Retina (tissue), 1 donor: ENCODE measurements around the gene TPX2.
"Not testable (repeated sequence)": the region's sequence is repeated elsewhere in the genome, so short reads cannot be mapped to it uniquely, and the experiment has no call there.

Source experiments
- DNase-seq: peaks from one replicate; pipeline ENCODE4 v3.0.0-alpha.2; 2016

The TPX2 gene

DNA sequence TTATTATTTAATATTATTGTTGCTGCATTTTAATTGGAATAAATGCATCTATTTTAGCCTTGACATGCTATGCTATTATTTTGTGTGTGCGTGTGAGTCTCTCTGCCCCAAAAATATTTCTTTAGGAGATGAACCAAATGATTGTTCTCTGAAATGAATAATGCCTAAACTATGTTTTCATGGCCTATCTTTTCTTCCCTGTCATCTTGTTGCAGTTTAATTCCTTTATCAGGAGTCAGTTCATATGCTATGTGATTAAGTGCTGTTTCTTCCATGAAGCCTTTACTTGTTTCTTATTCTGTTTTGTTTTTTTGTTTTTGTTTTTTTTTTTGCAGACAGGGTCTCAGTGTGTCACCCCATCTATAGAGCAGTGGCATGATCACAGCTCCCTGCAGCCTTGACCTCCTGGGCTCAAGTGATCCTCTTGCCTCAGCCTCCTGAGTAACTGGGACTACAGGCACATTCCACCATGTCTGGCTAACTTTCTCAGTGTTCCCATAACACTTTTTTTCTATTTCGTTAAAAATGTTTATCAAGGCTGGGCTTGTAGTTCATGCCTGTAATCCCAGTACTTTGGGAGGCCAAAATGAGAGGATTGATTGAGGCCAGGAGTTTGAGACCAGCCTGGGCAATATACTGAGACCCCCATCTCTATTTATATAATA is 25.7 kb downstream of the TPX2 start:
- no peak for DNase-seq

DNA sequence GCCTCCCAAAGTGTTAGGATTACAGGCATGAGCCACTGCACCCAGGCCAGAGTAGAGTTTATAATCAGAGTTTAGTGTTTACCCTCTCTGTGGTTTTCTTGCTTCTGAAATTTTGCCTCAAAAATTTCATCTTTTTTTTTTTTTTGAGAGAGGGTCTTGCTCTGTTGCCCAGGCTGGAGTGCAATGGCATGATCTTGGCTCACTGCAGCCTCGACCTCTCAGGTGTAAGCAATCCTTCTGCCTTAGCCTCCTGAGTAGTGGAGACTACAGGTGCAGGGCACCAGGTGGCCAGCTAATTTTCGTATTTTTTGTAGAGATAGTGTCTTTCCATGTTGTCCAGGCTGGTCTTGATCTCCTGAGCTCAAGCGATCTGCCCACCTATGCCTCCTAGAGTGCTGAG is 28.7 kb downstream of the TPX2 start:
- no peak for DNase-seq

DNA sequence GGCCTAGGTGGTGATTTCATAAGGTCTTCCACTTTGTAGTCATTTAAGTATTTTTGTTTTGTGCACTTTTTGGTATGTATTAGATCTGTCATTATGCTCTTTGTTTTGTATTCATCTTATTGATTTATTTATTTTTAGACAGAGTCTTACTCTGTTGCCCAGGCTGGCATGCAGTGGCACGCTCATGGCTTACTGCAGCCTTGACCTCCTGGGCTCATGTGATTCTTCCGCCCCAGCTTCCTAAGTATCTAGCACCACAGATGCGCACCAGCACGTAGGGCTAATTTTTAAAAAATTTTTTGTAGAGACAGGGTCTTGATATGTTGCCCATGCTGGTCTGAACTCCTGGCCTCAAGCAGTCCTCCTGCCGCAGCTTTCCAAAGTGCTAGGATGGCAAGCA is 30.6 kb downstream of the TPX2 start:
- DNase-seq: no peak

GRCh38 chr20:31770243-31770642 is 31.2 kb downstream of the TPX2 start:
- no peak for DNase-seq

GRCh38 chr20:31774408-31774807 is 35.3 kb downstream of the TPX2 start:
- DNase-seq: no peak

GRCh38 chr20:31780839-31781238 is 41.7 kb downstream of the TPX2 start:
- no peak for DNase-seq

DNA sequence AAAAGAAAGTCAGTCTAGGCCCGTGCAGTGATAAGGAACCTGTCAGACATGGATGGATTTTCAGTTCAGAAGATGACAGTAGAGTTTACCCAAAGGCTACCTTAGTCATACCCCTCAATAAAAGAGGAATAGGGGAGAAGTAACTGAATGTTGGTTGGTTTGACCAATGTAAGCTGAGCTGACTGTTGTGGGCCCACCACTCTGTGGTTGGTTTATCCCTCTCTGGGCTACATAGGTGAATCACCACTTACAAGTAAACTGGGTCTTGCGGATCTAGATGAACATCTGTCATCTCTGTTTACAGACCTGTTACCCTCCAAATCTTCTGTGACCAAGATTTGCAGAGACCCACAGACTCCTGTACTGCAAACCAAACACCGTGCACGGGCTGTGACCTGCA is 42.9 kb downstream of the TPX2 start:
- no peak for DNase-seq

- no peak for DNase-seq
These were observed 45.4 kb downstream of the TPX2 start for GRCh38 chr20:31784354-31785044.

DNA sequence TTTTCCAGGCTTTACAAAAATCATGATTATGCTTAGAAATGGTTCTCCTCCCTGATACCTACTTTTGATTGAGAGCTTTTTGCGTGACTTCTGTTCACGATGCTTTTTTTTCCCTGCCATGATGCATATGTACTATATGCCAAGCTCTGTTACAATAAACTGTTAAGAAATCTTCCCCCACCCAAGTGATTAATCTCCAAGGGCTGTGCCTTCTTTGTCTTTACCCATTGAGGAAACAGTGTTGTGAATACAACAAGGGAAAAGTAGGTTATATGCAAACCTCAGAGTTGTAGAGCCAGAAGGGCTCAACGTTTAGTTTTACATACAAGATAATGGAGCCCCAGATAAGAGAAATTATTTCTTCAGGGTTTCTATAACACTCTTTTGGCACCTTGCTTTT is 46.0 kb downstream of the TPX2 start:
- DNase-seq: no peak

GRCh38 chr20:31788578-31788977 is 49.5 kb downstream of the TPX2 start:
- DNase-seq: no peak

DNA sequence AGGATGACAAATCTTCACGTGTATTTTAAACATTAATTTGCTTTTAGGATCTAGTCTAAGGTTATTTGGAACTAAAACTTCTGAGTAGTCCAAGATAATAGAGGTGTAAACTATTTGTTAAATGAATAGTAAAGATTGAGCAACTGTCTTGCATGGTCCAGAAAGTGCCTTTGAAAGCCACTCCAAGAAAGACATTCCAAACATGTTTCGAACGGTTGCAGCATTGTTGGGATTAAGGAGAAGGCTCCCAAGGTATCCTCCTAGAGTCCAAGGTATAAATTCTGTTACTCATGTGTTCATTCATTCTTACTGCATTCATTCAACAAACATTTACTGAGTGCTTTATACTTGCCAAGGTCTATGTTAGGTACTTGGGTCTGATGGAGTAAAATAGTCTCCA is 51.3 kb downstream of the TPX2 start:
- no peak for DNase-seq

DNA sequence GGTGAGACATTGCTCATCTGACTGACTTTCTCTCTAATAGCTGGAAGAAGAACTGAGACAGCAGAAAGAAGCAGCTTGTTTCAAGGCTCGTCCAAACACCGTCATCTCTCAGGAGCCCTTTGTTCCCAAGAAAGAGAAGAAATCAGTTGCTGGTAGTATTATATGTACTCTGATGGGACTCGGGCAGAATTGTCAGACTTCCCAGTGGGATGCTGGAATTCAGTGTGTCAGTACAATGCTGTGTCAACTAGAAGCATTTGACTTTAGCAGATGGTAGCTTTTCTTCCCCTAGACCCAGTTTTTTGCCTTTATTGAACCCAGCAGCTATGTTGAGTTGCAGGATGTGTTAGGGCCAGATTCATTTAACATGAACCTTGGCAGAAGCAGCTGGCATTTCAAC is 58.3 kb downstream of the TPX2 start:
- DNase-seq: no peak

GRCh38 chr20:31801508-31801907 is 62.4 kb downstream of the TPX2 start:
- DNase-seq: no peak

DNA sequence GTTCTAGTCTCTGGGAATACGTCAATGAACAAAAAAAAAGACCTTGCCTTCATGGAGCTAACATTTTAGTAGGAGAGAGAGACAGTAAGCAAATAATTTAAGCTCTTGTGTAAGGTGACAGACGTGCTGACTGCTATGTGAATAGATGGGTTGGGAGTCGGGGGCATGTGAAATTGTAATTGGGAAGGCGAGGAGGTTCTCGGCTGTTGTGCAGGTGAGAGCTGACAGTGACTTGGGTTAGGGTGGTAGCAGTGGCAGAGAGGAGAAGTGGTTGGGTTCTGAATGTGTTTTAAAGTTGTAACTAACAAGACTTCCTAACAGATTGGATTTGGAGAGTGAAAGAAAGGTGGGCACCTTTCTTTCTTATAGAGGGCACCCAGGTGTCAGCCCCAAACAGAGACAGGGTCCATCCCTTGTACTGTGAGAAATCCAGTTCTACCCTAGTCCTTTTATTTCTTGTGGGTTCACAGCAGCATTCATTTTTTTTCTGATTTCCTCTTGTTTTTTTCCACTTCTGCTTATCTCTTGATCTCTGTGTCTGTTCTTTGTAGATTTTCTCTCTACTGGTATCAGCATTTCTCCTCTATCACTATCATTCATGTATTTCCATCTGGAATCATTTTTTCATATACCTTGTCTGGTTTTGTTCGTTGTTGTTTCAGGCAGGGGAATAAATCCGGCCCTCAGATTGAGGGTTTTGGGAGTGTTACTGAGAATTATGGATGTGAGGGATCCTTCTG is 64.6 kb downstream of the TPX2 start:
- no peak for DNase-seq

- DNase-seq: no peak
These were observed 67.7 kb downstream of the TPX2 start for GRCh38 chr20:31806564-31807355.

DNA sequence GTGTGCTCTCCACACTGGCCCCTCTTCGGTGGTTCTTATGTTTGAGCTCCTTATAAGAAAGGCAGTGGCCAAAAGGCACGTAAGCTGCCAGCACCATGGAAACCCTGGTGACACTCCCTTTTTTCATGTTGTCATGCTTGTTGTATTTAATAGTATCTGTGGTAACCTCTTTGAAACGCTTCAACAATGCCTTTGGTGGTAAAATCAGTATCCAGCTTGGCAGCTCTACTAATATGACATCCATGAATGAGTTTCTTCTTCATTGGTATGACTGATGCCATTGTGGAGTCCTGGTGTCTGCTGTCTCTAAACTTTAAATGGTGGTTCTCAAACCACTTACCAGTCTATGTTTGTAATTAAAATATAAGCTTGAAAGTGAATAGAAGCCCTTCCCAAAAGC is 69.4 kb downstream of the TPX2 start:
- DNase-seq: no peak

DNA sequence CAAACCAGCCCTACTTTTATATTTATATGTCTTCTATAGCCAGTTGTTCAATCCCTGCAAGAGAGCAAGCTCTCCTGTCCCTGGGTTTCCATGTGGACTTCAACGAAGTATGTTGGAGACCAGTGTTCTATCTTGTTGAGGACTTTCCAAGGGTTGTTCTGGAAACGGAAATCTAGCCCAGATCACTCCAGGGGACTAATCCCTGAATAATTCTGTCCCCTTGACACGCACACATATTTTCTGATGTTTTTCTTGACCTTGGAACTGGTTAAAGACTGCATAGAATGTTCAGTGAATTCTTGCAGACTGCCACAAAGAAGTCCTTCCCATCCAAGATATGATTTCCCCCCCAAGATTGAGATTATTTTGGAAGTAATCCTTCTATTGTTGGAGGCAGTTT is 70.6 kb downstream of the TPX2 start:
- DNase-seq: no peak

GRCh38 chr20:31811198-31811597 is 72.1 kb downstream of the TPX2 start:
- no peak for DNase-seq

DNA sequence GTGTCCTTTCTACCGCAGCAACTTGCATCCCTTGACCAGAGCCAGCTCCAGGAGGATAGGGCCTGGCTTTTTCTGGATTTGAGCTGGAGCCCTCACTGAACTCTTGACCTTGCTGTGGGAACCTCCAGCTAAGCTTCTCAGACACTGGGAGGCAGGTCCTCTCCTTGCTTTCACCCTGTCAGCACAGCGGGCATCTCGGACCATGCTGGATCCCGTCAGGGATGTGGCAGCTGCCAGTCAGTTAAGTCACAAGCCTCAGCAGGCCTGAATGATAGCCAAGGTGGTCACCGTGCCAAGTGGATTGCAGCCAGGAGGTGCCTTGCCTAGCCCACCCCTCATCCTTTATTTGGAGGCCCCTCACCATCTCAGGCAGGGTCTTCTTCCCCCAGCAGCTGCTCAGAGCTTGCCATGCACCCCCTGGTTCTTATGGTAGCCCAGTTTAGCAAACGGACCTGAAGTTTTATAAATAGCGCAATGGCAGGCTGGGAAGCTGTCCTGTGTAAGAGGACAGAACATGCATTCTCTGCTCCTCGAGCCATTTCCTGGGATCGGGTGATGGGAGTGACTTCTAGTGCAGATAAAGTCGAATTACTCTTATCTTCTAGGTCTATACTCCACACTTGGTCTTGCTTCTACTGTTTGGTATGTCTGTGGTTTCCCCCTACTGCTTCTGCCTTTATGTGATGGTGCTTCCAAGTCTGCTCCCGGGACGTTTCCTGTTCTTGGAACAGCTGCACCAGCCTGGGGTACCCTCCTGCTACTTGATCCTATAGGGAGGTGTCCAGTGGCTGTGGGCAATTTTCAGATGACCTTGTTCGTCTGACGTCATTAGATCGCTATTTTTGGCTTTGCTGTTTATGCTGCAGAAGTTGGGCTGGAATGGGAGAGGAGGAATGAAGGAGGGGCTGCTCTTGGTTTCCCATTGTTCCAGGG is 73.0 kb downstream of the TPX2 start:
- no peak for DNase-seq

- DNase-seq: no peak
These were observed 74.5 kb downstream of the TPX2 start for GRCh38 chr20:31813611-31814010.

- not testable (repeated sequence) for DNase-seq
These were observed 75.1 kb downstream of the TPX2 start for GRCh38 chr20:31814142-31814541.
